ENCODE data around the gene COG7.

COG7 gene

GRCh38 chr16:23479138-23479537 lies 26.1 kb upstream of the COG7 start:
- in situ Hi-C loops (cut with HindIII; ENCODE audit: low sequenced_read_pairs) = no loop called here
- H3K4me3 ChIP-seq (ENCODE audit: low read depth, low read length) = no peak overlapping the region
- no peak for DNase-seq (ENCODE audit: low read depth)
- no peak for TF ChIP-seq CTCF (IDR thresholded peaks at IDR 0.05; ENCODE audit: low read depth, low read length, missing control alignments)

- TF ChIP-seq CTCF (IDR thresholded peaks at IDR 0.05; ENCODE audit: low read depth, low read length, missing control alignments) = no peak
- DNase-seq (ENCODE audit: low read depth) = no peak
- H3K4me3 ChIP-seq (ENCODE audit: low read depth, low read length) = no peak overlapping the region
- in situ Hi-C loops (cut with HindIII; ENCODE audit: low sequenced_read_pairs) = no loop called here
These were observed 25.6 kb upstream of the COG7 start for GRCh38 chr16:23478566-23478965.

GRCh38 chr16:23476289-23476688 lies 23.3 kb upstream of the COG7 start:
- no peak overlapping the region for H3K4me3 ChIP-seq (ENCODE audit: low read depth, low read length)
- no peak for TF ChIP-seq CTCF (IDR thresholded peaks at IDR 0.05; ENCODE audit: low read depth, low read length, missing control alignments)
- in situ Hi-C loops (cut with HindIII; ENCODE audit: low sequenced_read_pairs) = no loop called here
- DNase-seq (ENCODE audit: low read depth) = no peak

GRCh38 chr16:23469814-23470213 lies 16.8 kb upstream of the COG7 start:
- no peak for DNase-seq (ENCODE audit: low read depth)
- no peak for TF ChIP-seq CTCF (IDR thresholded peaks at IDR 0.05; ENCODE audit: low read depth, low read length, missing control alignments)
- H3K4me3 ChIP-seq (ENCODE audit: low read depth, low read length) = no peak overlapping the region
- in situ Hi-C loops (cut with HindIII; ENCODE audit: low sequenced_read_pairs) = no loop called here

GRCh38 chr16:23466162-23466885 lies 13.3 kb upstream of the COG7 start:
- DNase-seq (ENCODE audit: low read depth) = no peak
- in situ Hi-C loops (cut with HindIII; ENCODE audit: low sequenced_read_pairs) = no loop called here
- H3K4me3 ChIP-seq (ENCODE audit: low read depth, low read length) = no peak overlapping the region
- no peak for TF ChIP-seq CTCF (IDR thresholded peaks at IDR 0.05; ENCODE audit: low read depth, low read length, missing control alignments)

- DNase-seq (ENCODE audit: low read depth) = no peak
- no peak for TF ChIP-seq CTCF (IDR thresholded peaks at IDR 0.05; ENCODE audit: low read depth, low read length, missing control alignments)
- no peak overlapping the region for H3K4me3 ChIP-seq (ENCODE audit: low read depth, low read length)
- in situ Hi-C loops (cut with HindIII; ENCODE audit: low sequenced_read_pairs) = no loop called here
These were observed 12.2 kb upstream of the COG7 start for GRCh38 chr16:23465179-23465578.

All from astrocyte of the cerebellum (primary cell).